BE2C (cell line): ENCODE measurements around the gene PDGFC.

ENCODE experiments used
- DNase-seq: peaks from one replicate; pipeline ENCODE4 v3.0.0-alpha.2; 2020
- H3K27me3 ChIP-seq: fragments of 250-450 bp; sonication (Bioruptor Pico); 2 replicates; pipeline ENCODE4 v1.5.1; 2020; ENCODE audit warnings: mild to moderate bottlenecking
- H3K36me3 ChIP-seq: fragments of 250-450 bp; sonication (Bioruptor Pico); 2 replicates; pipeline ENCODE4 v1.5.1; 2020; ENCODE audit warnings: mild to moderate bottlenecking
- H3K4me1 ChIP-seq: fragments of 250-450 bp; sonication (Bioruptor Pico); 2 replicates; pipeline ENCODE4 v1.5.1; 2020
- H3K4me3 ChIP-seq: 2 replicates; pipeline ENCODE4 v1.5.1; 2011; ENCODE audit warnings: low read depth, low read length
- H3K9me3 ChIP-seq: fragments of 250-450 bp; sonication (Bioruptor Pico); 2 replicates; pipeline ENCODE4 v1.5.1; 2020
- CTCF ChIP-seq: IDR thresholded peaks from 2 replicates; pipeline ENCODE4 v1.5.1; 2012; ENCODE audit warnings: mild to moderate bottlenecking, low read depth, low read length

PDGFC gene

GRCh38 chr4:156746111-156746510 lies 225.5 kb downstream of the PDGFC start:
- H3K27me3 ChIP-seq = no peaks in the 10 kb centered on the region
- H3K9me3 ChIP-seq = no peaks in the 10 kb centered on the region
- TF ChIP-seq CTCF = no peak
- DNase-seq = no peak
- H3K36me3 ChIP-seq = no peaks in the 10 kb centered on the region
- no peak overlapping the region for H3K4me3 ChIP-seq
- H3K4me1 ChIP-seq = no peaks in the 10 kb centered on the region

GRCh38 chr4:156738766-156739165 lies 232.8 kb downstream of the PDGFC start:
- DNase-seq = no peak
- no peaks in the 10 kb centered on the region; the same call in 1 of the 2 replicates for H3K9me3 ChIP-seq
- H3K27me3 ChIP-seq = no peaks in the 10 kb centered on the region
- H3K36me3 ChIP-seq = no peaks in the 10 kb centered on the region
- TF ChIP-seq CTCF = no peak
- H3K4me3 ChIP-seq = no peak overlapping the region
- H3K4me1 ChIP-seq = no peaks in the 10 kb centered on the region

- TF ChIP-seq CTCF = no peak
- H3K4me3 ChIP-seq = no peak overlapping the region
- DNase-seq = no peak
These were observed 236.4 kb downstream of the PDGFC start for GRCh38 chr4:156734965-156735895.

GRCh38 chr4:156733582-156733981 lies 238.0 kb downstream of the PDGFC start:
- TF ChIP-seq CTCF = no peak
- Histone ChIP-seq H3K4me3 (no peak overlapping the region), H3K4me1 (no peaks in the 10 kb centered on the region), H3K27me3 (no peaks in the 10 kb centered on the region), H3K36me3 (no peaks in the 10 kb centered on the region), H3K9me3 (no peaks in the 10 kb centered on the region; the same call in 1 of the 2 replicates)
- DNase-seq = no peak

More at GRCh38 chr4:156734965-156735895, 236.4 kb downstream of the PDGFC start:
- Histone ChIP-seq H3K4me1 (no peaks in the 10 kb centered on the region), H3K27me3 (no peaks in the 10 kb centered on the region), H3K9me3 (no peaks in the 10 kb centered on the region; the same call in 1 of the 2 replicates), H3K36me3 (no peaks in the 10 kb centered on the region)

GRCh38 chr4:156732634-156733033 lies 239.0 kb downstream of the PDGFC start:
- no peaks in the 10 kb centered on the region for H3K36me3 ChIP-seq
- DNase-seq = no peak
- H3K9me3 ChIP-seq = no peaks in the 10 kb centered on the region; the same call in 1 of the 2 replicates
- TF ChIP-seq CTCF = no peak
- H3K4me1 ChIP-seq = no peaks in the 10 kb centered on the region
- no peaks in the 10 kb centered on the region for H3K27me3 ChIP-seq
- no peak overlapping the region for H3K4me3 ChIP-seq

- Histone ChIP-seq H3K9me3 (no peaks in the 10 kb centered on the region; the same call in 1 of the 2 replicates), H3K4me3 (no peak overlapping the region), H3K36me3 (no peaks in the 10 kb centered on the region), H3K27me3 (no peaks in the 10 kb centered on the region), H3K4me1 (no peaks in the 10 kb centered on the region)
- no peak for TF ChIP-seq CTCF
- no peak for DNase-seq
These were observed 242.2 kb downstream of the PDGFC start for GRCh38 chr4:156729416-156729815.
